SH-SY5Y (cell line): Measurements from ENCODE around the gene LCORL.
A peak's percentile ranks its signal among the peaks of the same experiment; 100 is the strongest.

Source experiments
- GATA2 ChIP-seq: IDR thresholded peaks from 2 replicates; pipeline ENCODE4 v1.6.1; 2011; ENCODE audit warnings: mild to moderate bottlenecking, low read depth, low read length
- GATA3 ChIP-seq: IDR thresholded peaks from 2 replicates; pipeline ENCODE4 v1.6.1; 2011; ENCODE audit warnings: low read depth, mild to moderate bottlenecking, low read length, moderate library complexity

LCORL gene

DNA sequence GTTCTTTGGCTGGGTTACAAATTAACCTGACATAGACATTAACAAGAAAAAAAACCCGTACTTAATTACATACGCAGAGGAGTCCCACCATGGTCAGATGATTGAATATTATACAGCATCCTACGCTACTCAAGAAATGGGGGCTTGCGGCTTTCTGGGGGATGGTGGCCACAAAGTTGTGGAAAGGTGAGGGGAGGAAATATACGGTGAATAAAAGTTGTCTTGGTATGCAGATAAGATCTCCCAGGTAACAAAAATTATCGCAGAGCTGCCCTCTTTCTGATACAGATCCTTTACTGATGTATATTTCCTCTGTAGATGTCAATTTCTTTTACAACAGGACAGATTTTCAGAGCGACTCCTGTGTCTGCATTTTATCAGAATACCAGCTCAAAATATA, 211.9 kb downstream of the LCORL start:
- peak; percentile 66 for TF ChIP-seq GATA2
- no peak for TF ChIP-seq GATA3

DNA sequence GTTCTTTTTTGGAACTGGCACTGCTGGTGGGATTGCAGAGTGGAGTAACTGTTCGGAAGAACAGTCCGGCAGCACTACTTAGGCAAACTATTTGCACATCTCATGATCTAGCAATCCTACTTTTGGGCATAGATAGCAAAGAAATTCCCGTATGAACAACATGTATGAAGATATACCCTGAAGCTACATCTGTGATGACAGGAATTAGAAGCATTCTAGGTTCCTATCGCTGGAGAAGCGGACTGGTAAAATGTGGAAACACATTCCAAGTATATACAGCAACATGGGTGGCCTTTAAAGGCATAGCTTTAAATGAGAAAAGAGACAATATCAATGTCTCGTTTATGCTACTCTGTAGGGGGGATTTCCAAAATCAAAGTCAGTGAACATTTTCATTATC, 214.1 kb downstream of the LCORL start:
- TF ChIP-seq GATA2 (no peak), GATA3 (no peak)

DNA sequence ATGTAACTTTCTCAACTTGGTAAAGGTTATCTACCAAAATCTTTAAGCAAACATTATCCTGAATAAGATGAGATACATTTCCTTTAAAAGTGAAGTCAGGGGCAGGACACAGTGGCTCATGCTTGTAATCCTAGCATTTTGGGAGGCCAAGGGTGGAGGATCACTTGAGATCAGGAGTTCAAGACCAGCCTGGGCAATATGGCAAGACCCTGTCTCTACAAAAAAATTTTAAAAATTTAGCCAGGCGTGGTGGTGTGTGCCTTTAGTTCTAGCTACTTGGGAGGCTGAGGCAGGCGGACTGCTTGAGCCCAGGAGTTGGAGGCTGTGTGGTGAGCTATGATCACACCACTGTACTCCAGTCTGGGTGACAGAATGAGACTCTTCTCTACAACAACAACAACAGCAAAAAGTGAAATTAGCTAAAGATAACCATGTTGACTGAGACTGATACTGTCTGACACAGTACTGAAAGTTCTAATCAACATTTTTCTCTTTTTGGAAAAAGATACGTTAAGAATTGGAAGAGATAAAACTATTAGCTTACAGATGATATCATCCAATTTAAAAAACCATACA, 215.9 kb downstream of the LCORL start:
- TF ChIP-seq GATA3 (no peak), GATA2 (no peak)

DNA sequence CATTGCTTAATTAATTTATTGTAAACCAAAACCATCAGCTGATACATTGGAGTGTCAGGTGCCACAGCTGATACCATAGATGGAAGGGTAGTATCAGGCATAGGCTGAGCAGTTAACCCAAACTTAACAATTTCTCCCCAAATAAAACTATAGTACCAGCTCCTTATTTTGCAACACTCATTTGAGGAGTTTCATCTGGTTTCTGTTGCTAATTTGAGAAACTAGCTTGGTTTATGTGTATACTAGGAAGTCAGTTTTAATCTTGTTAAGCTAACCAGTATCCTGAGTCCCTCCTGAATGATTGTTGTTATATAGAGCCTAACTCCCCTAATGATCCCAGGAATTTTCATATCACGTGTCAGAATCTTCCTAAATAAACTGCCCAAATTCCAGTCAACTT, 223.7 kb downstream of the LCORL start:
- TF ChIP-seq GATA3 (no peak), GATA2 (no peak)

DNA sequence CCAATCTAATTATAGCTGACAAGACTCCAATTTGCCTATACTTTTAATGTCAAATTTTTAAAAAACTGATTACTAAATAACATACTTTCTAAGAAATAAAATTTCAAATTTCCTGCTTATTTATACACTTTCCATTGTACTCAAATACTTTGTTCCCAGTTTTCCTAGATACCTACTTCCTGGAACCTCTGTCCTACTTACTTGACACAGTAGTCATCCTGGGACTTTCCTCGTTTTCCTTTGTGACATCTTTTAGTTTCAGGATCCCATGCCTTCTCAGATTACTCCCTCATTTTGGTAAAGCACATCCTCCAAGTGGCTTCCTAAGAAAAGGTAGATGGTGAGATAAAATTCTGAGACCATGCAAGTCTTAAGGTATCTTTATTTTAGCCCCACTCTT, 226.8 kb downstream of the LCORL start:
- no peak for TF ChIP-seq GATA3
- no peak for TF ChIP-seq GATA2
